Measurements from ENCODE around the gene SYT17.

Gene SYT17

DNA sequence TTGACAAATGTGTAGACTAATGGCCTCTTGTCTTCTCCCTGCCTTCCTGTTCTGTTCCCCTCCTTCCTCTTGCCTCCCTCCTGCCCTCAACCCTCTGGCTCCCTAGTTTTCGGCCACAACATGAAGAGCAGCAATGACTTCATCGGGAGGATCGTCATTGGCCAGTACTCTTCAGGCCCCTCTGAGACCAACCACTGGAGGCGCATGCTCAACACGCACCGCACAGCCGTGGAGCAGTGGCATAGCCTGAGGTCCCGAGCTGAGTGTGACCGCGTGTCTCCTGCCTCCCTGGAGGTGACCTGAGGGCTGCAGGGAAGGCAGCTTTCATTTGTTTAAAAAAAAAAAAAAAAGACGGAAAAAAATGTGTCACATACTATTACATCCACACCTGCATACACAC is 98.7 kb downstream of the SYT17 start:
- DNase-seq (ENCODE audit: low spot score): no peak
- TF ChIP-seq, protein P1, sequence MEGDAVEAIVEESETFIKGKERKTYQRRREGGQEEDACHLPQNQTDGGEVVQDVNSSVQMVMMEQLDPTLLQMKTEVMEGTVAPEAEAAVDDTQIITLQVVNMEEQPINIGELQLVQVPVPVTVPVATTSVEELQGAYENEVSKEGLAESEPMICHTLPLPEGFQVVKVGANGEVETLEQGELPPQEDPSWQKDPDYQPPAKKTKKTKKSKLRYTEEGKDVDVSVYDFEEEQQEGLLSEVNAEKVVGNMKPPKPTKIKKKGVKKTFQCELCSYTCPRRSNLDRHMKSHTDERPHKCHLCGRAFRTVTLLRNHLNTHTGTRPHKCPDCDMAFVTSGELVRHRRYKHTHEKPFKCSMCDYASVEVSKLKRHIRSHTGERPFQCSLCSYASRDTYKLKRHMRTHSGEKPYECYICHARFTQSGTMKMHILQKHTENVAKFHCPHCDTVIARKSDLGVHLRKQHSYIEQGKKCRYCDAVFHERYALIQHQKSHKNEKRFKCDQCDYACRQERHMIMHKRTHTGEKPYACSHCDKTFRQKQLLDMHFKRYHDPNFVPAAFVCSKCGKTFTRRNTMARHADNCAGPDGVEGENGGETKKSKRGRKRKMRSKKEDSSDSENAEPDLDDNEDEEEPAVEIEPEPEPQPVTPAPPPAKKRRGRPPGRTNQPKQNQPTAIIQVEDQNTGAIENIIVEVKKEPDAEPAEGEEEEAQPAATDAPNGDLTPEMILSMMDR (IDR thresholded peaks at IDR 0.05): no peak
- H3K4me3 ChIP-seq: no peak overlapping the region
- no peak overlapping the region for H3K27ac ChIP-seq

DNA sequence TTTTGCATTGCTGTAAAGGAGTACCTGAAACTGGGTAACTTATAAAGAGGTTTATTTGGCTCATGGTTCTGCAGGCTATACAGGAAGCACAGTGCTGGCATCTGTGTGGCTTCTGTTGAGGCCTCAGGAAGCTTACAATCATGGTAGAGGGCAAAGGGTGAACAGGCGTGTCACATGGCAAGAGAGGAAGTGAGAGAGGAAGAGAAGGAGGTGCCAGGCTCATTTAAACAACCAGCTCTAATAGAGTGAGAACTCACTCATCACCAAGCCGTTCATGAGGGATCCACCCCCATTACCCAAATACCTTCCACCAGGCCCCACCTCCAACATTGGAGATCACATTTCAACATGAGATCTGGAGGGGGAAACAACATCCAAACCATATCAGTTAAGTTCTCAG is 101.1 kb downstream of the SYT17 start:
- TF ChIP-seq, protein P1 (IDR thresholded peaks at IDR 0.05): no peak
- Histone ChIP-seq H3K4me3 (no peak overlapping the region), H3K27ac (no peak overlapping the region)
- DNase-seq (ENCODE audit: low spot score): no peak

DNA sequence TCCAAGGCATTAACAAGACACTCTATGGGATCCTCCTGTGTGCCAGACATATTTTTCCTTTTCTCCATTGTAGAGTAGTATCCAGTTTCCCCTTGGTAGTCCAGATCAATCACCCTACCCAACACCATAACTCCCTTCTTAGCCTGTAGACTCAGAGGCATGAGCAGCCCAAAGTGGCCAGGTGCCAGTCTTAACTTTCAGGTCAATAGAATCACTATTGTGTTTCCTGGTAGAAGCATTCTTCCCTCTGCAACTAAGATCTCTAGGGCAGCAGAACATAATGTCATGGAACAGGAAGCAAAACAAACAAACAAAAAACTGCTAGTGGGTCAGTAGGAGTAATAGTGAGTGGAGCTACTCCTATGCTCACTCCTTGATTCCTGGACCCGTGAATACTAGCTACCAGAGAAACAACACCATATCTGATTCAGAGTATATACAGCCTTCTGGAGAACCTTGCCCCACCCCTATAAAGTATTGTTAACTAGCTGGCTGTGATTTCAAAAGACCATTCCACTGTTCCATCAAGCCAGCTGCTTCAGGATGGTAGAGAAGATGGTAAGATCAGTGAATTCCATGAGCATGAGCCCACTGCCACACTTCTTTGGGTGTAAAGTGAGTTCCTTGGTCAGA is 106.2 kb downstream of the SYT17 start:
- H3K4me3 ChIP-seq: no peak overlapping the region
- no peak overlapping the region for H3K27ac ChIP-seq
- TF ChIP-seq, protein P1 (IDR thresholded peaks at IDR 0.05): no peak
- no peak for DNase-seq (ENCODE audit: low spot score)

DNA sequence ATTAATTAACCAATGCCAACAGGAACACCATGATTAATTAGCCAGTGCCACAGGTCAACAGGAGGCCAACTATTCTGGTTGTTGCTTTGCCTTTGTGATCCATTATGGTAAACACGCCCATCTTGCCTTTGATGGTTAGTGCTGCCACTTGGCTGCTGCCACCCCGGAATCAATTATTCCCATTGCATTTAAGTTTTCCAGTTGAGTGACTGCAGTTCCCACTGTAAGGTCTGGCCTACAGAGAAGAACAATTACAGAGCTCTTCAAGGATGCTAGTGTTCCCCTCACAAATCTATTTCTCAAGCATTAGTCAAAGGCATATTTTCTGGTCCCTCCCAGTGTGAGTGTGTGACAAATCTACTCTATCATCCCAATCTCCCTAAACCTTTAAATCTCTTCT is 110.4 kb downstream of the SYT17 start:
- H3K27ac ChIP-seq: no peak overlapping the region
- TF ChIP-seq, protein P1 (IDR thresholded peaks at IDR 0.05): no peak
- H3K4me3 ChIP-seq: no peak overlapping the region
- DNase-seq (ENCODE audit: low spot score): no peak

DNA sequence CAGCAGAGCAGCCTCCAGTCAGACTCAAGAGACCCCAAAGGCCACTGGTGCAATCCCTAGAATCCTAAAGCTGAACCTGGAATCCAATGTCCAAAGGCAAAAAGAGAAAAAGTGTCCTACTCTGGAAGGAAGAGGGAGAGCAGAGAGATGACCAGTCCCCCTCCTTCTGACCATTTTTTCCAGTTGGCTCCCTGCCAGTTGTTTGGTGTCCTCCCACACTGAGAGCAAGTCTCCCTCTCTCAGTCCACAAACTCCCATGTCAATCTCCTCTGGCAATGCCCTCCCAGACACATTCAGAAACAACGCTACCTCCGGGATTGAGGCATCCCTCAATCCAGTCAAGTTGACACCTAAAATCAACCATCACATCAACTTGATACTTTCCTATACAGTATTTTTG is 113.2 kb downstream of the SYT17 start:
- TF ChIP-seq, protein P1 (IDR thresholded peaks at IDR 0.05): no peak
- H3K27ac ChIP-seq: no peak overlapping the region
- DNase-seq (ENCODE audit: low spot score): no peak
- no peak overlapping the region for H3K4me3 ChIP-seq

DNA sequence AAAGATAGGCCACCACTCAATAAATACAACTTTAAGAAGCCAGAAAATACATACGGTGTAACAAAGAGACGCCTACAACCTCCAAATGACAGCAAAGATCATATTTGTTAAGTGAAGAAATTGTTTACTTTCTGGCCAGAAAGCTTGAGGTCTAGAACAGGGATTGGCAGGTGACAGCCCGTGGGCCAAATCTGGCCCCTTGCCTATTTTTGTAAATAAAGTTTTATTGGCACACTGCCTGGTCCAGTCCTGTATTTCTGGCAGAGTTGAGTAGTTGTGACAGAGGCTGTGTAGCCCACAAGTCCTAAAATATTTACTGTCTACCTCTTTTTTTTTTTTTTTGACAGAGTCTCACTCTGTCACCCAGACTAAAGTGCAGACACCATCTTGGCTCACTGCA is 114.1 kb downstream of the SYT17 start:
- no peak overlapping the region for H3K4me3 ChIP-seq
- TF ChIP-seq, protein P1 (IDR thresholded peaks at IDR 0.05): no peak
- no peak for DNase-seq (ENCODE audit: low spot score)
- no peak overlapping the region for H3K27ac ChIP-seq

DNA sequence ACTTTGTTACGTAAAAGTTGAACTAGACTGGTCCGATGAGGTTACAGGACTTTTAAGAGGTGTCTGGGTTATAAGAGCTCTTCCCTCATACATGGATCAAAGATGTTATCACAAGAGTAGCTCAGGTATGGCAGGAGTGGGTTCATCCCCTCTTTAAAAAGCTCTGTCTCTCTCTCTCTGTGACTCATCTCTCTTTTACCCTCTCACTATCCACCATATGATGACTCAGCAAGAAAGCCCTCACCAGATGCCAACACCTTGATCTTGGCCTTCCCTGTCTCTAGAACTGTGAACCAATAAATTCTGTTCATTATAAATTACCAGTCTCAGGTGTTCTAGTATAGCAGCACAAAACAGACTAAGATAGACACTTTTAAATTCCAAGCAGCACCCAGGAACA is 115.6 kb downstream of the SYT17 start:
- no peak for DNase-seq (ENCODE audit: low spot score)
- TF ChIP-seq, protein P1 (IDR thresholded peaks at IDR 0.05): no peak
- H3K27ac ChIP-seq: no peak overlapping the region

More for the DNA sequence above, 115.6 kb downstream of the SYT17 start:
- no peak overlapping the region for H3K4me3 ChIP-seq

Data from coronary artery (tissue), 2 donors.